Adrenal gland (tissue), 5 donors: Measurements from ENCODE around the gene RPL3.

Experiments
- CTCF ChIP-seq, 6 experiments: fragments of 450-650 bp in 4 of 6; fragments of 200-600 bp in 2 of 6; sonication (generic) in 1 of 6; IDR thresholded peaks; 1 replicate in 5 of 6; 2 replicates in 1 of 6; pipeline versions ENCODE4 v1.5.1 to v1.8.0; 2016 to 2021; ENCODE audit warnings: antibody characterized with exemption in 6 of 6, mild to moderate bottlenecking in 2 of 6, moderate library complexity in 1 of 6
- POLR2A ChIP-seq, 2 donors: fragments of 450-650 bp; IDR thresholded peaks; one replicate each; pipeline ENCODE4 v1.6.1; 2017; ENCODE audit warnings: antibody characterized with exemption in 2 of 2, mild to moderate bottlenecking in 2 of 2, moderate library complexity in 1 of 2
- donor health status: DM: no; HTN: no; CAD: no.

GRCh38 chr22:39300186-39300830, 19.1 kb downstream of the RPL3 start:
- TF ChIP-seq CTCF (IDR thresholded peaks at IDR 0.05) (peak in 1 of 6 experiments; percentile 11), POLR2A (IDR thresholded peaks at IDR 0.05) (no peak)
